HCT116 (cell line): Measurements from ENCODE around the gene CERS6. TPM values are rescaled to one million over a fixed set of nuclear protein-coding genes. Genes with fewer than 3 reads are reported as not detected.

ENCODE experiments used
- ATAC-seq: fragments of 200-7000 bp; cut with Tn5 transposase; 2 replicates; pipeline ENCODE4 v1.9.1; 2020; ENCODE audit warnings: mild to moderate bottlenecking, moderate library complexity
- BruUV-seq: library from RNA; stranded (reverse); fragments of 400-500 nt; replicated peaks from 2 replicates; lab custom pipeline; 2021; lab: Mats Ljungman, UMichigan
- CTCF ChIA-PET: fragments of 300-600 bp; sonication (Branson Sonifier 250); formaldehyde crosslinking; loops from one replicate; lab custom pipeline; 2021; ENCODE audit warnings: antibody characterized with exemption; lab: Charles Lee
- POLR2A ChIA-PET: fragments of 300-600, 350-600 bp; sonication (Branson Sonifier 250); formaldehyde crosslinking; loops from one replicate; lab custom pipeline; 2021; ENCODE audit warnings: antibody characterized with exemption; lab: Charles Lee
- RAD21 ChIA-PET, 2 experiments: fragments of 300-600 bp; sonication (Branson Sonifier 250); formaldehyde crosslinking; loops; one replicate each; lab custom pipeline; 2023; ENCODE audit warnings: low total read pairs in 2 of 2; ENCODE audit not compliant: uncharacterized antibody in 2 of 2, unreplicated experiment in 2 of 2, low non-redundant PET in 1 of 2; lab: Charles Lee
- DNase-seq: peaks from one replicate; pipeline ENCODE4 v3.0.0-alpha.2; 2010; ENCODE audit warnings: low read depth, low spot score
- H2AFZ ChIP-seq: fragments of 200-600 bp; shearing (Covaris generic), sonication (generic); 2 replicates; pipeline ENCODE4 v1.6.1; 2017; ENCODE audit warnings: low read depth, mixed run types, mixed read lengths, antibody characterized with exemption, low read length; ENCODE audit not compliant: poor library complexity, severe bottlenecking
- H3K27ac ChIP-seq: 2 replicates; pipeline ENCODE4 v1.5.1; 2012; ENCODE audit warnings: low read depth, low read length
- H3K27me3 ChIP-seq: fragments of 200-600 bp; sonication (generic); 2 replicates; pipeline ENCODE4 v1.6.1; 2016; ENCODE audit warnings: mixed run types, low read length, mixed read lengths; ENCODE audit not compliant: insufficient read depth
- H3K36me3 ChIP-seq, 2 experiments: fragments of 200-500 bp in 1 of 2; fragments of 200-600 bp in 1 of 2; sonication (Bioruptor generic) in 1 of 2; sonication (generic) in 1 of 2; 2 replicates each; pipeline versions ENCODE4 v1.5.1 to v1.6.1; 2014 to 2016; ENCODE audit warnings: low read length in 2 of 2, inconsistent platforms in 1 of 2, mixed read lengths in 1 of 2, mixed run types in 1 of 2; ENCODE audit not compliant: insufficient read depth in 2 of 2, control insufficient read depth in 1 of 2
- H3K4me1 ChIP-seq, 2 experiments: fragments of 200-600 bp in 1 of 2; sonication (generic) in 1 of 2; 2 replicates each; pipeline versions ENCODE4 v1.5.1 to v1.6.1; 2012 to 2017; ENCODE audit warnings: low read length in 2 of 2, inconsistent platforms in 1 of 2, mild to moderate bottlenecking in 1 of 2, mixed read lengths in 1 of 2, mixed run types in 1 of 2, moderate library complexity in 1 of 2; ENCODE audit not compliant: insufficient read depth in 2 of 2, control insufficient read depth in 1 of 2
- H3K4me2 ChIP-seq: fragments of 200-600 bp; sonication (generic); 2 replicates; pipeline ENCODE4 v1.6.1; 2017; ENCODE audit warnings: mixed run types, low read length, mixed read lengths
- H3K4me3 ChIP-seq, 2 experiments: fragments of 200-600 bp in 1 of 2; sonication (generic) in 1 of 2; replicated peaks in 1 of 2; 2 replicates each; pipeline ENCODE4 v1.5.1; 2011 to 2016; ENCODE audit warnings: low read length in 2 of 2, control low read depth in 1 of 2, low read depth in 1 of 2, mild to moderate bottlenecking in 1 of 2, mixed read lengths in 1 of 2, mixed run types in 1 of 2
- H3K79me2 ChIP-seq: fragments of 200-600 bp; sonication (generic); 2 replicates; pipeline ENCODE4 v1.6.1; 2017; ENCODE audit warnings: mild to moderate bottlenecking, mixed run types, low read length, moderate library complexity, mixed read lengths; ENCODE audit not compliant: insufficient read depth
- H3K9ac ChIP-seq: fragments of 200-600 bp; sonication (generic); 2 replicates; pipeline ENCODE4 v1.6.1; 2016; ENCODE audit warnings: low read length, mixed read lengths
- H3K9me2 ChIP-seq: fragments of 200-600 bp; sonication (generic), shearing (Covaris generic); 2 replicates; pipeline ENCODE4 v1.6.1; 2017; ENCODE audit warnings: mixed run types, mild to moderate bottlenecking, moderate library complexity; ENCODE audit not compliant: insufficient read depth
- H3K9me3 ChIP-seq, 2 experiments: fragments of 200-500 bp in 1 of 2; fragments of 200-600 bp in 1 of 2; sonication (Bioruptor generic) in 1 of 2; sonication (generic) in 1 of 2; 2 replicates each; pipeline ENCODE4 v1.6.1; 2014 to 2017; ENCODE audit warnings: low read length in 2 of 2, mixed read lengths in 2 of 2, inconsistent platforms in 1 of 2, low read depth in 1 of 2, mild to moderate bottlenecking in 1 of 2, mixed run types in 1 of 2, moderate library complexity in 1 of 2; ENCODE audit not compliant: control insufficient read depth in 1 of 2, insufficient read depth in 1 of 2
- H4K20me1 ChIP-seq: fragments of 200-600 bp; sonication (generic), shearing (Covaris generic); 2 replicates; pipeline ENCODE4 v1.6.1; 2017; ENCODE audit warnings: mixed run types, mild to moderate bottlenecking, moderate library complexity; ENCODE audit not compliant: insufficient read depth
- CBX3 ChIP-seq: IDR thresholded peaks from 2 replicates; pipeline ENCODE4 v1.6.1; 2012; ENCODE audit warnings: low read depth
- CEBPB ChIP-seq: IDR thresholded peaks from 2 replicates; pipeline ENCODE4 v1.6.1; 2012; ENCODE audit warnings: low read depth
- EGR1 ChIP-seq: IDR thresholded peaks from 2 replicates; pipeline ENCODE4 v1.6.1; 2012; ENCODE audit warnings: low read depth
- ELF1 ChIP-seq: IDR thresholded peaks from 2 replicates; pipeline ENCODE4 v1.6.1; 2012; ENCODE audit warnings: low read depth, borderline replicate concordance
- EZH2 ChIP-seq: fragments of 200-600 bp; sonication (generic); IDR thresholded peaks from 2 replicates; pipeline ENCODE4 v1.6.1; 2017; ENCODE audit warnings: antibody characterized with exemption, mixed run types
- EZH2phosphoT487 ChIP-seq: fragments of 200-600 bp; IDR thresholded peaks from 2 replicates; pipeline ENCODE4 v1.6.1; 2018; ENCODE audit warnings: antibody characterized with exemption, borderline replicate concordance
- FOSL1 ChIP-seq: IDR thresholded peaks from 2 replicates; pipeline ENCODE4 v1.6.1; 2012; ENCODE audit warnings: low read depth
- POLR2A ChIP-seq: IDR thresholded peaks from 2 replicates; pipeline ENCODE4 v1.7.0; 2011; ENCODE audit warnings: borderline replicate concordance; ENCODE audit not compliant: insufficient read depth, insufficient read length; ENCODE audit errors: extremely low read depth
- POLR2AphosphoS5 ChIP-seq: IDR thresholded peaks from 2 replicates; pipeline ENCODE4 v1.6.1; 2011; ENCODE audit warnings: mild to moderate bottlenecking, low read depth, low read length, moderate library complexity
- RAD21 ChIP-seq: IDR thresholded peaks from 2 replicates; pipeline ENCODE4 v1.6.1; 2012; ENCODE audit warnings: low read depth, mild to moderate bottlenecking
- REST ChIP-seq: IDR thresholded peaks from 2 replicates; pipeline ENCODE4 v1.6.1; 2012; ENCODE audit warnings: low read depth
- SIN3A ChIP-seq: IDR thresholded peaks from 2 replicates; pipeline ENCODE4 v1.6.1; 2012; ENCODE audit warnings: low read depth
- SP1 ChIP-seq: IDR thresholded peaks from 2 replicates; pipeline ENCODE4 v1.6.1; 2012; ENCODE audit warnings: low read depth
- TCF7L2 ChIP-seq: IDR thresholded peaks from 2 replicates; pipeline ENCODE4 v1.7.0; 2011; ENCODE audit warnings: borderline replicate concordance, inconsistent platforms; ENCODE audit not compliant: insufficient read depth, insufficient read length; ENCODE audit errors: extremely low read depth
- ZFX ChIP-seq: fragments of 450-650 bp; IDR thresholded peaks from 2 replicates; pipeline ENCODE4 v1.6.1; 2017
- ZNF274 ChIP-seq: fragments of 200-500 bp; sonication (Bioruptor generic); IDR thresholded peaks from 2 replicates; pipeline ENCODE4 v1.6.1; 2014; ENCODE audit warnings: mild to moderate bottlenecking, low read depth, low read length, inconsistent platforms
- intact Hi-C: fragments of 100-400 bp; cut with micrococcal nuclease; formaldehyde crosslinking; loops from 2 replicates; pipeline ENCODE4 v1.10.0; 2022
- total RNA-seq: library from RNA; stranded (reverse); gene quantifications from one replicate; pipeline ENCODE4 v1.2.1, GENCODE V29; 2021; ENCODE audit not compliant: unreplicated experiment
- TF ChIP-seq, protein P1 (sequence below), 3 experiments: fragments of 200-600 bp in 1 of 3; sonication (generic) in 1 of 3; IDR thresholded peaks in 2 of 3; conservative IDR thresholded peaks in 1 of 3; 2 replicates each; pipeline ENCODE4 v1.5.1; 2012 to 2017; ENCODE audit warnings: low read depth in 2 of 3, low read length in 2 of 3, antibody characterized with exemption in 1 of 3, borderline replicate concordance in 1 of 3, control low read depth in 1 of 3, mild to moderate bottlenecking in 1 of 3, mixed read lengths in 1 of 3, mixed run types in 1 of 3, moderate library complexity in 1 of 3; ENCODE audit not compliant: insufficient read depth in 1 of 3
- TF ChIP-seq, protein P2 (sequence below): IDR thresholded peaks from 2 replicates; pipeline ENCODE4 v1.6.1; 2011; ENCODE audit warnings: mild to moderate bottlenecking, low read length, moderate library complexity; ENCODE audit not compliant: insufficient replicate concordance; ENCODE audit errors: extremely low read depth
- TF ChIP-seq, protein P3 (sequence below): IDR thresholded peaks from 2 replicates; pipeline ENCODE4 v1.6.1; 2012
- TF ChIP-seq, protein P4 (sequence below): IDR thresholded peaks from 2 replicates; pipeline ENCODE4 v1.6.1; 2012

Gene CERS6
- total RNA-seq, 1 experiment from 2014 or later = 37.0 TPM

- no peaks in the 10 kb centered on the region for H4K20me1 ChIP-seq
- peaks cover 15% of the 10 kb centered on the region; the same call in 1 of the 2 replicates for H3K79me2 ChIP-seq
- no peaks in the 10 kb centered on the region for H3K36me3 ChIP-seq
- no peak overlapping the region for H3K4me2 ChIP-seq
- H3K9me3 ChIP-seq = no peaks in the 10 kb centered on the region
- no peak overlapping the region for H3K4me3 ChIP-seq
- ATAC-seq (no peak), DNase-seq (no peak)
- intact Hi-C loops = no loop called here
- H3K4me1 ChIP-seq = peaks cover 3 to 13% of the 10 kb centered on the region in 2 experiments; a peak in 3 of 4 replicates
- H3K27me3 ChIP-seq = no peaks in the 10 kb centered on the region
- H2AFZ ChIP-seq = no peak overlapping the region
- ChIA-PET CTCF (no interaction called here), POLR2A (no interaction called here), RAD21 (no interaction called here)
- BruUV-seq = no TSS peak
- H3K9ac ChIP-seq = no peak overlapping the region
- H3K27ac ChIP-seq = no peak overlapping the region
- TF ChIP-seq, protein P1, sequence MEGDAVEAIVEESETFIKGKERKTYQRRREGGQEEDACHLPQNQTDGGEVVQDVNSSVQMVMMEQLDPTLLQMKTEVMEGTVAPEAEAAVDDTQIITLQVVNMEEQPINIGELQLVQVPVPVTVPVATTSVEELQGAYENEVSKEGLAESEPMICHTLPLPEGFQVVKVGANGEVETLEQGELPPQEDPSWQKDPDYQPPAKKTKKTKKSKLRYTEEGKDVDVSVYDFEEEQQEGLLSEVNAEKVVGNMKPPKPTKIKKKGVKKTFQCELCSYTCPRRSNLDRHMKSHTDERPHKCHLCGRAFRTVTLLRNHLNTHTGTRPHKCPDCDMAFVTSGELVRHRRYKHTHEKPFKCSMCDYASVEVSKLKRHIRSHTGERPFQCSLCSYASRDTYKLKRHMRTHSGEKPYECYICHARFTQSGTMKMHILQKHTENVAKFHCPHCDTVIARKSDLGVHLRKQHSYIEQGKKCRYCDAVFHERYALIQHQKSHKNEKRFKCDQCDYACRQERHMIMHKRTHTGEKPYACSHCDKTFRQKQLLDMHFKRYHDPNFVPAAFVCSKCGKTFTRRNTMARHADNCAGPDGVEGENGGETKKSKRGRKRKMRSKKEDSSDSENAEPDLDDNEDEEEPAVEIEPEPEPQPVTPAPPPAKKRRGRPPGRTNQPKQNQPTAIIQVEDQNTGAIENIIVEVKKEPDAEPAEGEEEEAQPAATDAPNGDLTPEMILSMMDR (IDR thresholded peaks at IDR 0.05 in 2 of 3, conservative IDR thresholded peaks at IDR 0.05 in 1 of 3; ENCODE audit: borderline replicate concordance in 1 of 3, insufficient read depth in 1 of 3, low read depth in 2 of 3, low read length in 2 of 3) = no peak
- TF ChIP-seq RAD21 (no peak), CBX3 (no peak), POLR2AphosphoS5 (no peak), ELF1 (no peak), TCF7L2 (no peak), FOSL1 (no peak), ZNF274 (no peak), SIN3A (no peak), EZH2 (no peak), EZH2phosphoT487 (no peak), REST (no peak), CEBPB (no peak), SP1 (no peak), EGR1 (no peak), POLR2A (no peak), ZFX (no peak)
- TF ChIP-seq, protein P2, sequence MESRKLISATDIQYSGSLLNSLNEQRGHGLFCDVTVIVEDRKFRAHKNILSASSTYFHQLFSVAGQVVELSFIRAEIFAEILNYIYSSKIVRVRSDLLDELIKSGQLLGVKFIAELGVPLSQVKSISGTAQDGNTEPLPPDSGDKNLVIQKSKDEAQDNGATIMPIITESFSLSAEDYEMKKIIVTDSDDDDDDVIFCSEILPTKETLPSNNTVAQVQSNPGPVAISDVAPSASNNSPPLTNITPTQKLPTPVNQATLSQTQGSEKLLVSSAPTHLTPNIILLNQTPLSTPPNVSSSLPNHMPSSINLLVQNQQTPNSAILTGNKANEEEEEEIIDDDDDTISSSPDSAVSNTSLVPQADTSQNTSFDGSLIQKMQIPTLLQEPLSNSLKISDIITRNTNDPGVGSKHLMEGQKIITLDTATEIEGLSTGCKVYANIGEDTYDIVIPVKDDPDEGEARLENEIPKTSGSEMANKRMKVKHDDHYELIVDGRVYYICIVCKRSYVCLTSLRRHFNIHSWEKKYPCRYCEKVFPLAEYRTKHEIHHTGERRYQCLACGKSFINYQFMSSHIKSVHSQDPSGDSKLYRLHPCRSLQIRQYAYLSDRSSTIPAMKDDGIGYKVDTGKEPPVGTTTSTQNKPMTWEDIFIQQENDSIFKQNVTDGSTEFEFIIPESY = no peak
- TF ChIP-seq, protein P3, sequence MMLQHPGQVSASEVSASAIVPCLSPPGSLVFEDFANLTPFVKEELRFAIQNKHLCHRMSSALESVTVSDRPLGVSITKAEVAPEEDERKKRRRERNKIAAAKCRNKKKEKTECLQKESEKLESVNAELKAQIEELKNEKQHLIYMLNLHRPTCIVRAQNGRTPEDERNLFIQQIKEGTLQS = no peak
- TF ChIP-seq, protein P4, sequence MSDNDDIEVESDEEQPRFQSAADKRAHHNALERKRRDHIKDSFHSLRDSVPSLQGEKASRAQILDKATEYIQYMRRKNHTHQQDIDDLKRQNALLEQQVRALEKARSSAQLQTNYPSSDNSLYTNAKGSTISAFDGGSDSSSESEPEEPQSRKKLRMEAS = no peak
- H3K9me2 ChIP-seq = no peaks in the 10 kb centered on the region
Observed at GRCh38 chr2:168601741-168602140, 145.7 kb downstream of the CERS6 start.
